ENCODE results near the gene EPHA4. TPM values are rescaled to one million over a fixed set of nuclear protein-coding genes. Genes with fewer than 3 reads are reported as not detected.
A peak's percentile ranks its signal among the peaks of the same experiment; 100 is the strongest.

Gene EPHA4
- polyA plus RNA-seq, 1 of the 3 experiments (the other 2 are of a cell fraction): 0.90 TPM

DNA sequence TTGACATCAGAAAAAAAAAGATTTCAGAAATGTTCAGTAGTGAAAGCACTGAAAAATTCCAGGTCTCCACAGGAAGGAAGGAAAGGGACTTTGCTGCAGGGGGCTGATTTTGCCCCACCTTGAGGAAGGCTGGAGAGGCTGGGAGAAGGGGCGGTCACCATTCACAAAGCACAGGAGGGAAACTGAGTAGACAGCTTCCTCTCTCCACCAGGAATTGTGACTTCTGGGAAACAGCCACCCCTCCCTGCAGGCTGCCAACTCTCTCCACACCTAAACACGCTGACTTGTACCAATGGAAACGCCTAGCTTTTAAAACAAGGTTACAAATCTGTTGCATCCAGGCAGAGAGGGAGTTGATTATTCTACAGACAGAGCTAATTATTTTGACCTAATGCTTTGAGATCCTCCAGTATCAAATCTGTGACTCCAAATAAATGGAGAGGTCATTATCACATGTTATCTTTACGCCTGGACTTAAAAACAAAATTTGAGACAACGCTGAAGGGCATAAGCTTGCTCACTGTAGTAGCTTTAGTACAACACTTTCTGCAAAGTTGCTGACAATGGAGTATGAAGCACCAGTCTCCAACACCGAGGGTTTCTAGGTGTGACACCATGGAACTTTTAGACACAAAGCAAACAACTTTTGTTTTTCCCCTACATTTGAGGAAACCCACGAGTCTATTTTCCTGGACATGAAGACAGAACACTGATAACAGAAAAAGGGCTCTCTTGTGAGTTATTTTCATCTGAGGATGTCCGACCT, 42.7 kb downstream of the EPHA4 start:
- DNase-seq: no peak
- H3K27me3 ChIP-seq (ENCODE audit: insufficient read depth): no peaks in the 10 kb centered on the region
- TF ChIP-seq RAD21 (IDR thresholded peaks at IDR 0.05; ENCODE audit: low read length) (no peak), TEAD4 (IDR thresholded peaks at IDR 0.05; ENCODE audit: borderline replicate concordance, insufficient read depth) (no peak)
- TF ChIP-seq, protein P1, sequence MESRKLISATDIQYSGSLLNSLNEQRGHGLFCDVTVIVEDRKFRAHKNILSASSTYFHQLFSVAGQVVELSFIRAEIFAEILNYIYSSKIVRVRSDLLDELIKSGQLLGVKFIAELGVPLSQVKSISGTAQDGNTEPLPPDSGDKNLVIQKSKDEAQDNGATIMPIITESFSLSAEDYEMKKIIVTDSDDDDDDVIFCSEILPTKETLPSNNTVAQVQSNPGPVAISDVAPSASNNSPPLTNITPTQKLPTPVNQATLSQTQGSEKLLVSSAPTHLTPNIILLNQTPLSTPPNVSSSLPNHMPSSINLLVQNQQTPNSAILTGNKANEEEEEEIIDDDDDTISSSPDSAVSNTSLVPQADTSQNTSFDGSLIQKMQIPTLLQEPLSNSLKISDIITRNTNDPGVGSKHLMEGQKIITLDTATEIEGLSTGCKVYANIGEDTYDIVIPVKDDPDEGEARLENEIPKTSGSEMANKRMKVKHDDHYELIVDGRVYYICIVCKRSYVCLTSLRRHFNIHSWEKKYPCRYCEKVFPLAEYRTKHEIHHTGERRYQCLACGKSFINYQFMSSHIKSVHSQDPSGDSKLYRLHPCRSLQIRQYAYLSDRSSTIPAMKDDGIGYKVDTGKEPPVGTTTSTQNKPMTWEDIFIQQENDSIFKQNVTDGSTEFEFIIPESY (IDR thresholded peaks at IDR 0.05; ENCODE audit: borderline replicate concordance, low read depth): no peak
- ChIA-PET CTCF (no interaction called here), POLR2A (no interaction called here)
- no peaks in the 10 kb centered on the region for H3K9me2 ChIP-seq
- H3K9ac ChIP-seq: no peak overlapping the region
- H4K20me1 ChIP-seq (ENCODE audit: insufficient read depth): no peaks in the 10 kb centered on the region
- 0 out of 2 replicates have a peak overlapping the region, but pooled peaks have one; percentile 41 for H2AFZ ChIP-seq (ENCODE audit: low read depth)
- H3K27ac ChIP-seq (ENCODE audit: low read depth in 2 of 2, low read length in 1 of 2): no peak overlapping the region
- no peaks in the 10 kb centered on the region for H3K79me2 ChIP-seq (ENCODE audit: insufficient read depth)
- WGBS (ENCODE audit: low lambda C conversion rate): 10% methylated on average over 7 of the region's 8 CpGs
- no peaks in the 10 kb centered on the region for H3K9me3 ChIP-seq
- 0 out of 2 replicates have a peak overlapping the region, but pooled peaks have one; percentile 15 for H3K4me2 ChIP-seq
- no peak overlapping the region for H3K4me3 ChIP-seq (ENCODE audit: low read depth in 2 of 2, low read length in 1 of 2)
- H3K36me3 ChIP-seq (replicated peaks in 1 of 2; ENCODE audit: control insufficient read depth in 1 of 2, insufficient read depth in 2 of 2, low read length in 1 of 2): no peaks in the 10 kb centered on the region
- no peaks in the 10 kb centered on the region for H3K4me1 ChIP-seq (ENCODE audit: control insufficient read depth in 1 of 2, insufficient read depth in 2 of 2, low read depth in 1 of 2, low read length in 1 of 2)
- H3F3A ChIP-seq (replicated peaks; ENCODE audit: insufficient read depth): no peaks in the 10 kb centered on the region

GRCh38 chr2:221527776-221528309, 44.3 kb downstream of the EPHA4 start:
- H3K4me3 ChIP-seq (ENCODE audit: low read depth in 2 of 2, low read length in 1 of 2): no peak overlapping the region
- no peak overlapping the region for H3K9ac ChIP-seq
- no peaks in the 10 kb centered on the region for H3K27me3 ChIP-seq (ENCODE audit: insufficient read depth)
- H2AFZ ChIP-seq (ENCODE audit: low read depth): no peak overlapping the region
- no peaks in the 10 kb centered on the region for H3K36me3 ChIP-seq (replicated peaks in 1 of 2; ENCODE audit: control insufficient read depth in 1 of 2, insufficient read depth in 2 of 2, low read length in 1 of 2)
- no peak for TF ChIP-seq GABPA (IDR thresholded peaks at IDR 0.05; ENCODE audit: low read depth)
- no peak for TF ChIP-seq RAD21 (IDR thresholded peaks at IDR 0.05; ENCODE audit: low read length)
- TF ChIP-seq MEF2A (IDR thresholded peaks at IDR 0.05; ENCODE audit: borderline replicate concordance, low read depth): no peak
- TF ChIP-seq, protein P2, sequence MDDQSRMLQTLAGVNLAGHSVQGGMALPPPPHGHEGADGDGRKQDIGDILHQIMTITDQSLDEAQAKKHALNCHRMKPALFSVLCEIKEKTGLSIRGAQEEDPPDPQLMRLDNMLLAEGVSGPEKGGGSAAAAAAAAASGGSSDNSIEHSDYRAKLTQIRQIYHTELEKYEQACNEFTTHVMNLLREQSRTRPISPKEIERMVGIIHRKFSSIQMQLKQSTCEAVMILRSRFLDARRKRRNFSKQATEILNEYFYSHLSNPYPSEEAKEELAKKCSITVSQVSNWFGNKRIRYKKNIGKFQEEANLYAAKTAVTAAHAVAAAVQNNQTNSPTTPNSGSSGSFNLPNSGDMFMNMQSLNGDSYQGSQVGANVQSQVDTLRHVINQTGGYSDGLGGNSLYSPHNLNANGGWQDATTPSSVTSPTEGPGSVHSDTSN (IDR thresholded peaks at IDR 0.05): no peak
- TF ChIP-seq, protein P3, sequence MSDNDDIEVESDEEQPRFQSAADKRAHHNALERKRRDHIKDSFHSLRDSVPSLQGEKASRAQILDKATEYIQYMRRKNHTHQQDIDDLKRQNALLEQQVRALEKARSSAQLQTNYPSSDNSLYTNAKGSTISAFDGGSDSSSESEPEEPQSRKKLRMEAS (IDR thresholded peaks at IDR 0.05; ENCODE audit: low read depth): no peak
- TF ChIP-seq EP300 (IDR thresholded peaks at IDR 0.05; ENCODE audit: borderline replicate concordance in 1 of 2, low read depth in 1 of 2, low read length in 1 of 2): no peak
- no peak for TF ChIP-seq POLR2AphosphoS5 (IDR thresholded peaks at IDR 0.05; ENCODE audit: low read depth, low read length)
- TF ChIP-seq MXI1 (IDR thresholded peaks at IDR 0.05; ENCODE audit: low read depth, low read length): no peak
- TF ChIP-seq, protein P4, sequence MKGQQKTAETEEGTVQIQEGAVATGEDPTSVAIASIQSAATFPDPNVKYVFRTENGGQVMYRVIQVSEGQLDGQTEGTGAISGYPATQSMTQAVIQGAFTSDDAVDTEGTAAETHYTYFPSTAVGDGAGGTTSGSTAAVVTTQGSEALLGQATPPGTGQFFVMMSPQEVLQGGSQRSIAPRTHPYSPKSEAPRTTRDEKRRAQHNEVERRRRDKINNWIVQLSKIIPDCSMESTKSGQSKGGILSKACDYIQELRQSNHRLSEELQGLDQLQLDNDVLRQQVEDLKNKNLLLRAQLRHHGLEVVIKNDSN (IDR thresholded peaks at IDR 0.05; ENCODE audit: borderline replicate concordance, low read depth): no peak
- no peak for TF ChIP-seq JUND (IDR thresholded peaks at IDR 0.05)
- TF ChIP-seq, protein P1 (IDR thresholded peaks at IDR 0.05; ENCODE audit: borderline replicate concordance, low read depth): no peak
- no peak for TF ChIP-seq TEAD4 (IDR thresholded peaks at IDR 0.05; ENCODE audit: borderline replicate concordance, insufficient read depth)
- no peak for TF ChIP-seq FOXJ3 (CRISPR knock-in tag; IDR thresholded peaks at IDR 0.05)
- TF ChIP-seq, protein P5, sequence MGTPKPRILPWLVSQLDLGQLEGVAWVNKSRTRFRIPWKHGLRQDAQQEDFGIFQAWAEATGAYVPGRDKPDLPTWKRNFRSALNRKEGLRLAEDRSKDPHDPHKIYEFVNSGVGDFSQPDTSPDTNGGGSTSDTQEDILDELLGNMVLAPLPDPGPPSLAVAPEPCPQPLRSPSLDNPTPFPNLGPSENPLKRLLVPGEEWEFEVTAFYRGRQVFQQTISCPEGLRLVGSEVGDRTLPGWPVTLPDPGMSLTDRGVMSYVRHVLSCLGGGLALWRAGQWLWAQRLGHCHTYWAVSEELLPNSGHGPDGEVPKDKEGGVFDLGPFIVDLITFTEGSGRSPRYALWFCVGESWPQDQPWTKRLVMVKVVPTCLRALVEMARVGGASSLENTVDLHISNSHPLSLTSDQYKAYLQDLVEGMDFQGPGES (IDR thresholded peaks at IDR 0.05; ENCODE audit: low read depth, low read length): no peak
- TF ChIP-seq YY1 (IDR thresholded peaks at IDR 0.05; ENCODE audit: low read depth): no peak
- no peak for TF ChIP-seq TCF12 (IDR thresholded peaks at IDR 0.05)
- WGBS (ENCODE audit: low lambda C conversion rate): 11% methylated on average over 6 of the region's 6 CpGs
- ChIA-PET POLR2A (no interaction called here), CTCF (no interaction called here)
- H3K79me2 ChIP-seq (ENCODE audit: insufficient read depth): no peaks in the 10 kb centered on the region
- H3K27ac ChIP-seq (ENCODE audit: low read depth in 2 of 2, low read length in 1 of 2): no peak overlapping the region
- H4K20me1 ChIP-seq (ENCODE audit: insufficient read depth): no peaks in the 10 kb centered on the region
- no peak for DNase-seq
- no peak overlapping the region for H3K4me2 ChIP-seq
- H3F3A ChIP-seq (replicated peaks; ENCODE audit: insufficient read depth): no peaks in the 10 kb centered on the region
- no peaks in the 10 kb centered on the region for H3K9me3 ChIP-seq
- H3K9me2 ChIP-seq: no peaks in the 10 kb centered on the region
- H3K4me1 ChIP-seq (ENCODE audit: control insufficient read depth in 1 of 2, insufficient read depth in 2 of 2, low read depth in 1 of 2, low read length in 1 of 2): no peaks in the 10 kb centered on the region
